Prostate gland (tissue), 2 donors: ENCODE results near the gene CDH13.

ENCODE experiments used
- CTCF ChIP-seq, 4 experiments: fragments of 200-600 bp in 2 of 4; fragments of 450-650 bp in 2 of 4; sonication (generic) in 2 of 4; IDR thresholded peaks; 1 replicate in 3 of 4; 2 replicates in 1 of 4; pipeline ENCODE4 v1.5.1; 2016 to 2019; ENCODE audit warnings: antibody characterized with exemption in 4 of 4, mild to moderate bottlenecking in 2 of 4, moderate library complexity in 2 of 4
- POLR2AphosphoS5 ChIP-seq: sonication (generic); formaldehyde crosslinking; IDR thresholded peaks from one replicate; pipeline ENCODE4 v1.6.1; 2017; ENCODE audit warnings: antibody characterized with exemption

DNA sequence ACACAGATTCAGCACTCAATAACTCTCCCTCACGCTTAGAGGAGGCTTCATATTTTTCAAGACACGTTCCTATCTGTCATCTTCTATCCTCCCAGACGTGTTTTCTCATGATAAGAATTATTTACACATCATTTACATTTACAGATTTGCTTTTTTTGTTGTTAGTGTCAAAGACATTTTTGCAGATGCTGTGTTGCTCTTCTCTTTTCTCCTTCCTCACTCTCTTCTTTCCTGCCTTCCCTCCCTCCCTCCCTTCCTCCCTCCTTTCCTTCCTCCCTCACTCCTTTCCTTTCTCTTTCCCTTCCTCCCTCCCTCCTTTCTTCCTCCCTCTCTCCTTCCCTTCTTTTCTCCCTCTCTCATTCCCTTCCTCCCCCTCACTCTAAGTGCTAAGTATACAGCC lies 643.9 kb downstream of the CDH13 start:
- TF ChIP-seq CTCF (IDR thresholded peaks at IDR 0.05) (no peak), POLR2AphosphoS5 (no peak)
